DOHH2 (cell line): ENCODE results near the gene PKD1L1.

ENCODE experiments used
- CTCF ChIP-seq: fragments of 200-600 bp; sonication (generic); IDR thresholded peaks from one replicate; pipeline ENCODE4 v1.5.1; 2014; ENCODE audit warnings: antibody characterized with exemption, mild to moderate bottlenecking, low read depth, low read length; ENCODE audit not compliant: poor library complexity, severe bottlenecking
- EZH2phosphoT487 ChIP-seq: fragments of 200-600 bp; sonication (generic); IDR thresholded peaks from 2 replicates; pipeline ENCODE4 v1.6.1; 2017; ENCODE audit warnings: borderline replicate concordance, mild to moderate bottlenecking, antibody characterized with exemption, low read length, moderate library complexity, mixed read lengths

- TF ChIP-seq CTCF (no peak), EZH2phosphoT487 (no peak)
These were observed 152.6 kb downstream of the PKD1L1 start for GRCh38 chr7:47795631-47796030.
